HG03354 (cell line): ENCODE results near the gene SPDYE8.
"Not testable (repeated sequence)": the region's sequence is repeated elsewhere in the genome, so short reads cannot be mapped to it uniquely, and the experiment has no call there.

Experiments
- ATAC-seq: cut with Tn5 transposase; IDR thresholded peaks from one replicate; pipeline ENCODE4 v1.9.1; 2021; ENCODE audit warnings: mild to moderate bottlenecking; ENCODE audit not compliant: unreplicated experiment, poor library complexity, severe bottlenecking

The SPDYE8 gene, protein sequence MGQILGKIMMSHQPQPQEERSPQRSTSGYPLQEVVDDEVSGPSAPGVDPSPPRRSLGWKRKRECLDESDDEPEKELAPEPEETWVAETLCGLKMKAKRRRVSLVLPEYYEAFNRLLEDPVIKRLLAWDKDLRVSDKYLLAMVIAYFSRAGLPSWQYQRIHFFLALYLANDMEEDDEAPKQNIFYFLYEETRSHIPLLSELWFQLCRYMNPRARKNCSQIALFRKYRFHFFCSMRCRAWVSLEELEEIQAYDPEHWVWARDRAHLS

DNA sequence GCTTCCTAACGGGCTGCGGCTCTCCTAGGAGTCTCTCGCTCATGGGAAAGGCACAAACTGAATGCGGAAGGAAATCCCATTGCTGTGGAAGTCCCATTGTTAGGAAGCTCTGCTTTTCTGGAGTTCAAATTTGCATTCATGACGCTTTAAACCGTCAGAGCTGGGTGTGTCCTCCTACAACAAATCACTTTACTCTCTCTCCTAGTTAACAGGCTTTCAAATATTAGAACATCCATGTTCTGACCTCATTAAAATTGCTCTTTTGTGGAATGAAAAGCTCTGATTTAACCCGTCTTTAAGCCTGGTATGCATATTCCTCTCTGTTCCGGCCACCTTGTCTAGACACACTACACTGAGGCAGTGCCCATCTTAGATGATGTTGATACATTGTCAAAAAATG lies at the start of gene SPDYE8:
Gene SPDYE8, minus strand, starts transcription at position 101 of the 400 bp plus-strand sequence. CDS start 1,800 bp downstream, outside the sequence.
- not testable (repeated sequence) for ATAC-seq

DNA sequence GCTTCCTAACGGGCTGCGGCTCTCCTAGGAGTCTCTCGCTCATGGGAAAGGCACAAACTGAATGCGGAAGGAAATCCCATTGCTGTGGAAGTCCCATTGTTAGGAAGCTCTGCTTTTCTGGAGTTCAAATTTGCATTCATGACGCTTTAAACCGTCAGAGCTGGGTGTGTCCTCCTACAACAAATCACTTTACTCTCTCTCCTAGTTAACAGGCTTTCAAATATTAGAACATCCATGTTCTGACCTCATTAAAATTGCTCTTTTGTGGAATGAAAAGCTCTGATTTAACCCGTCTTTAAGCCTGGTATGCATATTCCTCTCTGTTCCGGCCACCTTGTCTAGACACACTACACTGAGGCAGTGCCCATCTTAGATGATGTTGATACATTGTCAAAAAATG lies 28.2 kb upstream of the SPDYE8 start, which contains the start of gene SPDYE11:
Gene SPDYE11, minus strand, starts transcription at position 101 of the 400 bp plus-strand sequence. CDS start 1,800 bp downstream, outside the sequence.
- ATAC-seq: not testable (repeated sequence)

DNA sequence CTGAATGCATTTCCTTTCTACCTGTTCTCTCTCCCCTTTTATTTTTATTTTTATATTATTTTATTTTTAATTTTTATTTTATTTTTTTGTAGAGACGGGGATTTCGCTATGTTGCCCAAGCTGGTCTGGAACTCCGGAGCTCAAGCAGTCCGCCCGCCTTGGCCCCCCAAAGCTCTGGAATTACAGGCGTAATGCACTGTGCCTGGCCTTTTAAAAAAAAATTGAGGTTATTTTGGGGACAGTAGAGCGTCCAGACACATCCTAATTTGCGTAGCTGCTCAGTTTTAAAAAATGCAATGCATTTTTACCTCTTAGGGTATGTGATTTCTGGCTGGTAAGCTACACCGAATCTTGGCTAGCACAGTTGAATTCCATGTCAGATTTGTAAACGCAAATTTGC lies 23.1 kb downstream of the SPDYE8 start:
- ATAC-seq: not testable (repeated sequence)

DNA sequence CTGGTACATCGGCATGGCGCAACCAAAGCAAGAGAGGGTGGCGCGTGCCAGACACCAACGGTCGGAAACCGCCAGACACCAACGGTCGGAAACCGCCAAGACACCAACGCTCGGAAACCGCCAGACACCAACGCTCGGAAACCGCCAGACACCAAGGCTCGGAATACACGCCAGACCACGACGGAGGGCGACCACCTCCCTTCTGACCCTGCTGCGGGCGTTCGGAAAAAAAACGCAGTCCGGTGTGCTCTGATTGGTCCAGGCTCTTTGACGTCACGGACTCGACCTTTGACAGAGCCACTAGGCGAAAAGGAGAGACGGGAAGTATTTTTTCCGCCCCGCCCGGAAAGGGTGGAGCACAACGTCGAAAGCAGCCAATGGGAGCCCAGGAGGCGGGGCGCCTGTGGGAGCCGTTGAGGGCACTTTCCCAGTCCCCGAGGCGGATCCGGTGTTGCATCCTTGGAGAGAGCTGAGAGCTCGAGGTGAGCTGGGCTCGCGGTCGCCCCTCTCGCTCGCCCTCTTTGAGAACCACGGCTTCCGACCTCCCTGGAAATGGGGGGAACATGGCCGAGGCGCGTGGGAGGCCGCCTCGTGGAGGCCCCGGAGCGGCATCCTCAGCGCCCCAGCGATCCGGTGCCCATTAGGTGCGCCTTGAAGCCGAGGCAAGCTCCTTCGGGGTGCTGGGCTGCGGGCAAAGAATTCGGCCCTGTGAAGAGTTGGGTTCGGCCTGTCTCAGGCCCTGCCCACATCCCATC lies 23.7 kb downstream of the SPDYE8 start:
- peak; percentile 83 for ATAC-seq

DNA sequence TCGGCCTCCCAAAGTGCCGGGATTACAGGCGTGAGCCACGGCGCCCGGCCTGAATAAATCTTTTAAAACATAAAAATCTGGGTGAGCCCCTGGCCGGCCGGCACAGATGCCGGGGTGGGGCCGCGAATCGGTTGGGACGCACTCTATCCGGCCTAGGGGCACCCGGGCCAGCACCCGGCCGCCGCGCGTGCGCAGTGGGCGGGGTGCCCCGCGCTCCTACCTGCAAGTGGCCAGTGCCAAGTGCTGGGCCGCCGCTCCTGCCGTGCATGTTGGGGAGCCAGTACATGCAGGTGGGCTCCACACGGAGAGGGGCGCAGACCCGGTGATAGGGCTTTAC lies 24.2 kb downstream of the SPDYE8 start:
- ATAC-seq: peak; percentile 80

DNA sequence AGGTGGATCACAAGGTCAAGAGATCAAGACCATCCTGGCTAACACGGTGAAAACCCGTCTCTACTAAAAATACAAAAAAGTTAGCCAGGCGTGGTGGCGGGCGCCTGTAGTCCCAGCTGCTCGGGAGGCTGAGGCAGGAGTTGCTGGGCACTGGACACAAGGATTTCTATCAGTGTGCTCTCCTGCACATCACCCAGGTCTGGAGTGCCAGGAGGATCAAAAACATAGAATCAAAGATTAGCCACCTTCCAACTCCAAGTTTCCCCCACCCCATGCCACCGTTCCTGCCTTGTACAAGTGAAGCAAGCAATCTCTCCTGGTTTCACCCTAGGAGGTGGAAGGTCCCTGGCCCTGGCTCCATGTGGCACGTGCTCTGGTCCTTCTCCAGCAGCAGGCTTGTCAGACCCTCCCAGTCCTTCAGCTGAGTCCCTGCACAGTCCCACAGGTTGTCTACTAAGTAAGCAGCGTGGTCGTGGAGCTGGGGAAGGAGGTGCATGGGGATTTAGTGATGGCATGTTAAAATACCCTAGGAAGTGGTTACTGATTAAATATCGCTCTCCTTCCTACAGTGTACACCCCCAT lies 31.6 kb downstream of the SPDYE8 start:
- ATAC-seq: not testable (repeated sequence)

DNA sequence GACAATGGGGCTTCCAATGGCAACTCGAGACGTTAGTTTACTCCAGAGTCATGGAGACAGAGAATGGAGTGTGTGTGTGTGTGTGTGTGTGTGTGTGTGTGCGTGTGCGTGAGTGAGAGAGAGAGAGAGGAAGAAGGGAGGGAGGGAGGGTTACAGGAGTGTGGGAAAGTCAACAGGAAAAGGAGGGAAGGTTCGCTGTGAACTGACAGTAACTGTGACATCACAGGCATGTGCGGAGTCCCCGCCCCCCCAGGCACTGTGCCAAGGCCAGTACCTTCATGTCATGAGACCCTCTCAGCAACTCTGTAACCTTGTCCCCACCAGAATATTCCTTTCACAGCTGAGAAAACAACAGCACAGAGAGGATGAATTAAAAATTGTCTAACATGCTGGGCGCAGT lies 32.1 kb downstream of the SPDYE8 start:
- ATAC-seq: not testable (repeated sequence)

DNA sequence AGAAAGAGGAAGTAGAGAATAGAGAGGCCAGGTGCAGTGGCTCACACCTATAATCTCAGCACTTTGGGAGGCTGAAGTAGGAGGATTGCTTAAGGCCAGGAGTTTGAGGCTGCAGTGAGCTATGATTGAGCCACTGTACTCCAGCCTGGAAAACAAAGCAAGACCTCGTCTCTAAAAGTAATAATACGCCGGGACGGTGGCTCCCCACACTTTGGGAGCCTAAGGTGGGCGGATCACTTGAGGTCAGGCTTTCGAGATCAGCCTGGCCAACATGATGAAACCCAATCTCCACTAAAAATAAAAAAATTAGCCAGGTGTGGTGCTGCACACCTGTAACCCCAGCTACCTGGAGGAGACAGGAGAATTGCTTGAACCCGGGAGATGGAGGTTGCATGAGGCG lies 34.1 kb downstream of the SPDYE8 start:
- ATAC-seq: not testable (repeated sequence)

DNA sequence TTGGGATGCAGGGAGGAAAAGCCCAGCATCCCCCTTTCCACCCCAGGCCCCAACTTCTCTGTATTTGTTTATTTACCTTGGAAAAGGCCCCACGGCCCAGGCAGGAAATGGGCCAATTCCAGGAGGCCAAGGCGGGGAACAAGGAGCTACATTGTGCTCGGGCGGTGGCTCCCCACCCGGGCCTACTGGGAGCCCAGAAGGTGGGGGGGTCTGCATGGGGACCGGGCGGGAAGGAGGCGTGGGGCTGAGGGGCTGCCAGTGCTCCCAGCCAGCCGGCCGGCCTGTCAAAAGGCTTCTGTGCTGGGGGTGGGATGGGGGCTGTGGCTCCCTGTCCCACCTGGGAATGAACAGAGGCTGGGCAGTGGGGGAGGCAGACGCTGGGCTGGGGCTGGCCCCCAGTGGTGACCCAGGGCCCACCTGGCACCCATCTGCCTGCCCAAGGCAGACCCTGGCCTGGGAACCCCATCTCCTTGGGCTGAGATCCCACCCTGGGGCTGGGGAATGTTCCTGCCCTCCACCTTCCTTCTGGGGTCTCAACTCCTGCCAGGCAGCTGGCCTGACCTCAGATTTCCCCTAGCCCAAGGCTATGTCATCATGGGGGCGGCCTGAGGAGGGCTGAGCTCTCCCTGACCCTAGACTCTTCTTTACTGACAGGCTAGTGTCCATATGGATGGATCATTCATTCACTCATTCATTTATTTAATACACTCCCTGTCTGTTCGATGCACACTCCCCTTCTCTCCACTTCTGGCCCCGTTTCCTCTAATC lies 39.2 kb downstream of the SPDYE8 start:
- not testable (repeated sequence) for ATAC-seq

DNA sequence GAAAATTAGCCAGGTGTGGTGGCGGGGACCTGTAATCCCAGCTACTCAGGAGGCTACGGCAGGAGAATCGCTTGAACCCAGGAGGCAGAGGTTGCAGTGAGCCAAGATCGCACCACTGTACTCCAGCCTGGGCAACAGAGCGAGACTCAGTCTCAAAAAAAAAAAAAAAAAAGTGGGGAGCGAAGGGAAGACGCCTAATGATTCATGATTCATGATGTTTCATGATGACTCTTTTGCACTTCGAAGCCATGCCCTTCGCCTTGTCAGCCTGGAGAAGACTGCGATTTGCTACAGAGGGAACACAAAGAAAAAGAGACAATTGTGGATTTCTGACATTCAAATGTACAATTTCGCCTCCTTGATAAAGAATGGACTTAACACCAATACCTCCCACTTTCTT lies 47.5 kb downstream of the SPDYE8 start:
- ATAC-seq: not testable (repeated sequence)

DNA sequence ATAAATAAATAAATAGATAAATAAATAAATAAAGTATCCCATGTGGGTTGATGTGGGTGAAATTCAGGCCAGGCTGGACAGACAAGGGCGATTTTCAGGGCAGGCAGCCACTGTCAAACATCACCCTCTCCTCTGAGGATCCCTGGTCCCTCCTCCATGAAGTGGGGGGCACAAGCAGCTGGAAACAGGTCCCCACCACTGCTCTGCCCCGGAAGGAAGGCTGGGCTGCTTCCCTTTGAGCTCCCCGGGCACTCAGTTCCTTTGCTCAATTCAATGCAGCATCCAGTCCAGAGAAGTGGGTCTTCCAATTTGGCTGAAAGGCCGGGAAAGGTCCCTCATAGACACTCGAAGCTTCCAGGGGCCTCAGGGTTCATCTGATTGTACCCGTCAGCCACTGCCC lies 49.2 kb downstream of the SPDYE8 start:
- ATAC-seq: not testable (repeated sequence)

DNA sequence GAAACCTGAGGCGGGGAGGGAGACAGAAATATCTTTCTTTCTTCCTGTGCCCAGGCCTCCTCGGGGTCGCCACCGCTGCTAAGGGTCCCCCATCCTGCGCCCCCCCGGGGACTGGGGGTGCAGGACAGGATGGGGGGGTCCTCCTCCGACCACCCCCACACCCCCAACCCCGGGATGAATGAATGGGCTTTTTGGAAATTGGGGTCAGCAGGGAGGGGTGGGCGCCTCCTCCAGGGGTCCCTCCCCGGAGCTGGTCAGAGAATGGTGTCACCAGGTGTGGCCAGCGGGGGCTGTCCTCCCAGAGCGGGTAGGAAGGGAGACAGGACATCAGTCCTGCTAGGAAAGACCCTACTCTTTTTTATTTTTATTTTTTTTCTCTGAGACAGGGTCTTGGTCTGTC lies 53.1 kb downstream of the SPDYE8 start:
- ATAC-seq: not testable (repeated sequence)

DNA sequence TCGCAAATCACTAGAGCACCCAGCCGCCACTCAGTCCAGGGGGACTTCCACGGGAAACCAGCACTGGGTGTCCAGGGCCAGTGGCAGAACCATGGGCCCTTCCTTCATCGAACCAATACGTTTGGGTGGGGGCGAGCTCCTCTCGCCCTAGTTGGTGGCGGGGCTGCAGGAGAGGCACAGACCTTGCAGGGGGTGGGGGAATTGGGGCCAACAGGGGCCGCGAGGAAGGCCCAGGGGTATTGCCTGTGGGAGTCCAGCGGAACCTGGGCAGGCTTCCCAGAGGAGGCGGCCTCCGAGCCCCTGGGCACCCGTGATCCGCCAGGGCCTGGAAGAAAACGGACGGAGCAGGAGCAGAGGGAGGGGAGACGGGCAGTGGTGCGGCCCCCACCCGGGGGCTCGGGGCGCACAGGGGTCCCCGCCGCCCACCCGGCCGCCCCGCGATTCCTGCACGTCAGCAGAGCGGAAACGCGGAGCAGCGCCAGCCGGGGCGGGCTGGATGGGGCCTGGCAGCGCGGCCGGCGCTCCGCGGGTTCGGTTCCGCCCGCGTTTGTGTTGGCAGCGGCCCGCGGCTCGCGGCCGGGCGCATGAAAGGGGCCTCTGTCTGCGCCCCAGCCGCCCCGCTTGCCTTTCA lies 53.8 kb downstream of the SPDYE8 start:
- not testable (repeated sequence) for ATAC-seq

DNA sequence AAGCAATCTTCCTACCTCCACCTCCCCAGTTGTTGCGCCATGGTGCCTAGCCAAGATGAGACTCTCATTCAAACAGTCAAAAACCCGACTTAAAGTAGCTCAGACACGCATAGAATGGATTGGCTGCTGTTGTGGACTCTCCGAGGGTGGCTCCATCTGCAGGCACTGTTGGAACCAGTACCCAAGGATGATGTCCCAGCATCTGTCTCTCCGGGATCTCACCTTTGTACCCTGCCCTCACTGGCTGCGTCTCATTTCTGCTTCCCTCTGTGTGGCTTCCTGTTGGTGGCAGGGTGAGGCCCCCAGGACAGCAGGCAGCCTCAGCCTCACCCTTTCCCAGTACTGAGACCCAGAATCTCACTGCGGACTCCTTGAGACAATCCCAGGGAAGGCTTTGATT lies 54.8 kb downstream of the SPDYE8 start:
- not testable (repeated sequence) for ATAC-seq

DNA sequence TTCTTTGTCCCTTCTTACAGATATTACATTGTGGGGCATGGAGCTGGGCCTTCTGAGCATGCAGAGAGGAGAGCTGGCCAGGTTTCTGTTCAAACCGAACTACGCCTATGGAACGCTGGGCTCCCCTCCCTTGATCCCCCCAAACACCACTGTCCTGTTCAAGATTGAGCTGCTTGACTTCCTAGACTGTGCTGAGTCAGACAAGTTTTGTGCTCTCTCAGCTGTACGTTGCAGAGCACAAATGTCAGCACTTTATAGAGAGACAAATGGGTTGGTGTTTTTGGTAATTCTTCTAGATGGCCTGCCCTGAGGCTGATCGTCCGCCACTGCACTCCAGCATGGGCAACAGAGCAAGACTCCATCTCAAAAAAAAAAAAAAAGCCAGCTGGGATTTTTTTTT lies 58.1 kb downstream of the SPDYE8 start:
- ATAC-seq: not testable (repeated sequence)
